ENCODE measurements around the gene LY6G6D.

Gene LY6G6D

GRCh38 chr6:31715022-31715958 lies at the start of gene LY6G6D:
Gene LY6G6D, plus strand, starts transcription at chr6:31715348. Its CDS starts 8 bp downstream, at chr6:31715356.
- in situ Hi-C loops (cut with MboI; ENCODE audit: low sequenced_read_pairs): no loop called here

GRCh38 chr6:31665501-31666336 lies 49.4 kb upstream of the LY6G6D start, which contains the start of gene CSNK2B:
Gene CSNK2B, plus strand, starts transcription at chr6:31666080. Its CDS starts 752 bp downstream, at chr6:31666832.
- in situ Hi-C loops (cut with MboI; ENCODE audit: low sequenced_read_pairs): no loop called here

- in situ Hi-C loops (cut with MboI; ENCODE audit: low sequenced_read_pairs): no loop called here
Measured at GRCh38 chr6:31666337-31666965, 48.7 kb upstream of the LY6G6D start.

- in situ Hi-C loops (cut with MboI; ENCODE audit: low sequenced_read_pairs): no loop called here
Measured at GRCh38 chr6:31669676-31670075, 45.5 kb upstream of the LY6G6D start, which contains the start of gene LY6G5B. Gene LY6G5B, plus strand, starts transcription at chr6:31669976. Its CDS starts 975 bp downstream, at chr6:31670951.

- in situ Hi-C loops (cut with MboI; ENCODE audit: low sequenced_read_pairs): no loop called here
Measured at GRCh38 chr6:31676322-31676903, 38.7 kb upstream of the LY6G6D start.

GRCh38 chr6:31676904-31677303 lies 38.2 kb upstream of the LY6G6D start:
- in situ Hi-C loops (cut with MboI; ENCODE audit: low sequenced_read_pairs): no loop called here

GRCh38 chr6:31677955-31678354 lies 37.2 kb upstream of the LY6G6D start:
- in situ Hi-C loops (cut with MboI; ENCODE audit: low sequenced_read_pairs): no loop called here

GRCh38 chr6:31680226-31681134 lies 34.7 kb upstream of the LY6G6D start, which contains the start of gene LY6G5C:
Gene LY6G5C, minus strand, starts transcription at chr6:31681067. Its CDS starts 694 bp downstream, at chr6:31680373.
- in situ Hi-C loops (cut with MboI; ENCODE audit: low sequenced_read_pairs): no loop called here

- in situ Hi-C loops (cut with MboI; ENCODE audit: low sequenced_read_pairs): no loop called here
Measured at GRCh38 chr6:31681135-31681671, 33.9 kb upstream of the LY6G6D start.

- in situ Hi-C loops (cut with MboI; ENCODE audit: low sequenced_read_pairs): no loop called here
Measured at GRCh38 chr6:31683591-31683990, 31.6 kb upstream of the LY6G6D start.

GRCh38 chr6:31686483-31686882 lies 28.7 kb upstream of the LY6G6D start:
- in situ Hi-C loops (cut with MboI; ENCODE audit: low sequenced_read_pairs): no loop called here

GRCh38 chr6:31687321-31687720 lies 27.8 kb upstream of the LY6G6D start:
- in situ Hi-C loops (cut with MboI; ENCODE audit: low sequenced_read_pairs): no loop called here

- in situ Hi-C loops (cut with MboI; ENCODE audit: low sequenced_read_pairs): no loop called here
Measured at GRCh38 chr6:31687860-31688693, 27.1 kb upstream of the LY6G6D start.

GRCh38 chr6:31689249-31690110 lies 25.7 kb upstream of the LY6G6D start:
- in situ Hi-C loops (cut with MboI; ENCODE audit: low sequenced_read_pairs): no loop called here

GRCh38 chr6:31690231-31691077 lies 24.7 kb upstream of the LY6G6D start:
- in situ Hi-C loops (cut with MboI; ENCODE audit: low sequenced_read_pairs): no loop called here

GRCh38 chr6:31691078-31691463 lies 24.1 kb upstream of the LY6G6D start:
- in situ Hi-C loops (cut with MboI; ENCODE audit: low sequenced_read_pairs): no loop called here

Data from hTERT RPE-1 (cell line).